ENCODE data around the gene ZRANB3.

ZRANB3 gene

GRCh38 chr2:135248611-135249010 lies 282.4 kb downstream of the ZRANB3 start:
- no peak for DNase-seq (ENCODE audit: low spot score)

- DNase-seq (ENCODE audit: low spot score), result peak; percentile 12
Measured at GRCh38 chr2:135246711-135247270, 284.2 kb downstream of the ZRANB3 start.

- DNase-seq (ENCODE audit: low spot score), result no peak
Measured at GRCh38 chr2:135245071-135245470, 285.9 kb downstream of the ZRANB3 start.

- DNase-seq (ENCODE audit: low spot score), result no peak
Measured at GRCh38 chr2:135238651-135239050, 292.4 kb downstream of the ZRANB3 start.

- no peak for DNase-seq (ENCODE audit: low spot score)
Measured at GRCh38 chr2:135230150-135230549, 300.9 kb downstream of the ZRANB3 start.

GRCh38 chr2:135227386-135227785 lies 303.6 kb downstream of the ZRANB3 start:
- DNase-seq (ENCODE audit: low spot score), result no peak

GRCh38 chr2:135226961-135227360 lies 304.1 kb downstream of the ZRANB3 start:
- no peak for DNase-seq (ENCODE audit: low spot score)

- no peak for DNase-seq (ENCODE audit: low spot score)
Measured at GRCh38 chr2:135225781-135226180, 305.2 kb downstream of the ZRANB3 start.

- DNase-seq (ENCODE audit: low spot score), result no peak
Measured at GRCh38 chr2:135219226-135219625, 311.8 kb downstream of the ZRANB3 start.

GRCh38 chr2:135218426-135218825 lies 312.6 kb downstream of the ZRANB3 start:
- DNase-seq (ENCODE audit: low spot score), result no peak

GRCh38 chr2:135212757-135213156 lies 318.3 kb downstream of the ZRANB3 start:
- DNase-seq (ENCODE audit: low spot score), result no peak

GRCh38 chr2:135208016-135208415 lies 323.0 kb downstream of the ZRANB3 start:
- no peak for DNase-seq (ENCODE audit: low spot score)

GRCh38 chr2:135203944-135204343 lies 327.1 kb downstream of the ZRANB3 start:
- no peak for DNase-seq (ENCODE audit: low spot score)

- no peak for DNase-seq (ENCODE audit: low spot score)
Measured at GRCh38 chr2:135202751-135203150, 328.3 kb downstream of the ZRANB3 start.

- no peak for DNase-seq (ENCODE audit: low spot score)
Measured at GRCh38 chr2:135198481-135198880, 332.5 kb downstream of the ZRANB3 start.

- no peak for DNase-seq (ENCODE audit: low spot score)
Measured at GRCh38 chr2:135190799-135191198, 340.2 kb downstream of the ZRANB3 start.

GRCh38 chr2:135189148-135189547 lies 341.9 kb downstream of the ZRANB3 start:
- no peak for DNase-seq (ENCODE audit: low spot score)

- no peak for DNase-seq (ENCODE audit: low spot score)
Measured at GRCh38 chr2:135187270-135187669, 343.7 kb downstream of the ZRANB3 start.

- no peak for DNase-seq (ENCODE audit: low spot score)
Measured at GRCh38 chr2:135186054-135186453, 345.0 kb downstream of the ZRANB3 start.

- no peak for DNase-seq (ENCODE audit: low spot score)
Measured at GRCh38 chr2:135183822-135184221, 347.2 kb downstream of the ZRANB3 start.

GRCh38 chr2:135182601-135183000 lies 348.4 kb downstream of the ZRANB3 start:
- DNase-seq (ENCODE audit: low spot score), result no peak

- no peak for DNase-seq (ENCODE audit: low spot score)
Measured at GRCh38 chr2:135182190-135182589, 348.8 kb downstream of the ZRANB3 start.

GRCh38 chr2:135179689-135180088 lies 351.3 kb downstream of the ZRANB3 start:
- no peak for DNase-seq (ENCODE audit: low spot score)

GRCh38 chr2:135175177-135175576 lies 355.8 kb downstream of the ZRANB3 start:
- DNase-seq (ENCODE audit: low spot score), result no peak

- DNase-seq (ENCODE audit: low spot score), result no peak
Measured at GRCh38 chr2:135174810-135175093, 356.3 kb downstream of the ZRANB3 start.

All from LoVo (cell line).